Ramos (cell line): ENCODE measurements around the gene MAML3.

ENCODE experiments used
- in situ Hi-C: fragments of 300-500 bp; cut with MboI; formaldehyde crosslinking; loops from one replicate; pipeline ENCODE4 v1.14.3; 2022; ENCODE audit warnings: low sequenced_read_pairs; ENCODE audit not compliant: unreplicated experiment

MAML3 gene

GRCh38 chr4:139887962-139888735 lies 265.8 kb downstream of the MAML3 start:
- in situ Hi-C loops = no loop called here

DNA sequence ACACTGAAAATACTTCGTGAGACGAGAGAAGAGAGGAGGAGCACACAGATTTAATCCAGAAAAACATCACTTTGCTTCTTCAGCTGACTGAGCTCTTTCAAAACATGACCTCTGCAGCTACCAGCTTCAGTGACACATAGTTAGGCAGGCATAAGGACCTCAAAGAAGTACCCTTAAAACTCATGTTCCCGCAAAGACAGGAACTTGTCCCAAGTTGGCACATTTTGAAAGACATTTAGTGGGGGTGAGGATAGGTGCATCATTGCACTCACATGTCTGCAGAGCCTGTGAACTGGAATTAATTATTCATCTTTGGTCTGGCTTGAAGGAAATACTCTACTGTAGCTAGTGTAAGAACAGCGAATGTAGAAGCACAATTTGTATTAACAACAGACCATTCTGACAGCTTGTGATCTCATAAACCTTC lies 266.6 kb downstream of the MAML3 start:
- in situ Hi-C loops = no loop called here

DNA sequence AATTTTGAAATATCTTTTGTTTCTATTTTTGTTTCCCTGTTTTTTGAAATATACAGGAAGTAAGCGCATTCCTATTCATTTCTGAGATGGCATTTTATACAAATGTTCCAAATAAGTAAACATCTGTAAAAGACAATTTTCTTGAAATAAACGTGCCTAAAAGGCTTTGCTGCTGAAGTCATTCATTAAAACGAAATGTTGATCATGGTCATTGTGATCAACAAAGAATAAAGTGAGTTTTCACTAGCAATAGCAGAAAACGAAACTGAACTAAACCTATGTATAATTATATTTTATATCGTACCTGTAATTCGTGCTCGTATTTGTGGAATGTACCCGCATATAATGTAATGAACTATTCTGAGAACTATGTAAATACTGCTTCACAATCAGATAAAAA lies 267.2 kb downstream of the MAML3 start:
- in situ Hi-C loops = no loop called here

DNA sequence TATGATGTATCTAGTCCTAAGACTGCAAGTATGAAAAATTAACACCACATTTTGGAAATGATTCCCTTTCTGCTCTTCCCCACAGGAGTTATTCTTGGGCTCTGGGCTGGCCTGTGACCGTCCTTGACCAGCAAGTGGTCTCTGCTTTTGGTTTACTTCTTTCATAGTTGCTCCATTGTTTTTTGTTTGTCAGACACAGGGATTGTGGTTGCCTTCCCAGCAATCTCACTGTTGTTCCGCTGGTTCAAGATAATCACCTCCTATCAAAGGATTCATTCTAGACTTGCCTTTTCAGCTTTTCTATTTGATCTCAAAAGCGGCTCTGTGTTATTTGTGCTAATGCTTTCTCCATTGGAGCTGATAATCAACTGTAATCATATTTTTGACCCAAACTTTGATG lies 269.5 kb downstream of the MAML3 start:
- in situ Hi-C loops = no loop called here

GRCh38 chr4:139880841-139881240 lies 273.1 kb downstream of the MAML3 start:
- in situ Hi-C loops = no loop called here

DNA sequence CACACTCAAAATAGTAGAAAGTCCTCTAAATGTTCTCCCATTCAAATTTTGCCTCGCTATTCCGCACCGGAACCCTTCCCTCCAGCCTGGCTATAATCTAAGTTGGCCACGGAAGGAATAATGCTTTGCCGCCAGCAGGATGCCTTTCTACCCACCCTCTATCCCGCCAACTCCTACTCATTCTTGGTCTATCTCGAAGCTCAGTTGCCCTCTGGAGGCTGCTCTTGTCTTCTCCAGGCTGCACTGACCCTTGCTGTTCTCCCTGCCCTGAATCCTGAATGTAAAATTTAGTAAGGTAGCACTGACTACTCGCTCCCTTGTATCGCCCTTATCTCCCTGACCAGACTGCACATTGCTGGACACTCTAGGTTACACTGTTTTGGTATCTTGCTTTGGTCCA lies 275.9 kb downstream of the MAML3 start:
- in situ Hi-C loops = no loop called here

GRCh38 chr4:139876337-139876941 lies 277.5 kb downstream of the MAML3 start:
- in situ Hi-C loops = no loop called here

DNA sequence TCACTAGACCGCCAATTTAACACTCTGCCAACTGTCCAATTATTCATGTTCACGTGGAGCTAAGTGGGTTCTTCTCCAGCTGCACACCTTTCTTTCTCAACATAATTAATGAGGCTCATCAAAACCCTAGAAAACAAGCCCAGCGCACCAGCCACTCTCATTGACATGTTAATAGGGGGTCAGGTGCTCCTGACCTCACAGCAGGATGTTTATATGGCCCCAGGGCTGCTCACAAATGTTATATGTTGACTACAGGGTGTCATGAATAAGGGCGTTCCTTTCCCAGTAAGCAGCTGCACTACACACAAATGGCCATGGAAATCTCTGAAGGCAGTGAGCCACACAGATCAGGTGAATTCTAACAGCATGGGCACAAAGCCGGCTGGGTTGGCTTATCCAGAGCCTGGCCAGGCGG lies 278.6 kb downstream of the MAML3 start:
- in situ Hi-C loops = no loop called here

- in situ Hi-C loops = no loop called here
Observed at GRCh38 chr4:139873111-139873860, 280.7 kb downstream of the MAML3 start.

GRCh38 chr4:139872274-139872673 lies 281.7 kb downstream of the MAML3 start:
- in situ Hi-C loops = no loop called here

- in situ Hi-C loops = no loop called here
Observed at GRCh38 chr4:139869810-139870209, 284.2 kb downstream of the MAML3 start.

DNA sequence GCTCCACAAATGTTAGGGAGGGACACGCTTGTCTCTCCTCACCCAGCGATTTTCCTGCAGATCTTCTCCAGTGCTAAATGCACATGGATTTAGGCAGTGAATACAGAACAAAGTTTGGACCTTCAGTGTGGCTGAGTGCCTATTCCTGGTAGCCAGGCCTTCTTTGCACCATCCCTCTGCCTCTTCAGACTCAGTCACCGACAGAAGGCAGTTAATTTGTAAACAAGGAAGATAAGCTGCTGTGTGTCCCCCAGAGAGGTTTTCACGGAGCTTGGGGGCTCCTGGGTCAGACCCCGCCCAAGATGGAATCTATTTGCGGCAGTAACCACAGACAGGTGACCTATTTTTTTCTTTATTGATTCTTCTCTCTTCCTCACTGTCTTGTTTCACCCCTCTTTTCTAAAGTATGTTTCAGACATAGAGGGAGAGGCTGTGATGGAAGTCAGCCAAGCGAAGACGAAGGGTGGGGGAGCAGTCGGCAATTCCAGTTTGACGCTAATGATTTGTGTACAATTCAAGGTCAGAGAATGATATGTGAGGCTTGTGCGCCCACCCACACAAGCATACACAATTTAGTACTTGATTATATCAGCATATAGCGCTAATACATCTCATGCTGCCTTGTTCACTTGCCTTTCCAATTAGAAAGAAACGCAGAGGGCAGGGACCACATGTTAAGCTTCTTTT lies 287.6 kb downstream of the MAML3 start:
- in situ Hi-C loops = no loop called here

DNA sequence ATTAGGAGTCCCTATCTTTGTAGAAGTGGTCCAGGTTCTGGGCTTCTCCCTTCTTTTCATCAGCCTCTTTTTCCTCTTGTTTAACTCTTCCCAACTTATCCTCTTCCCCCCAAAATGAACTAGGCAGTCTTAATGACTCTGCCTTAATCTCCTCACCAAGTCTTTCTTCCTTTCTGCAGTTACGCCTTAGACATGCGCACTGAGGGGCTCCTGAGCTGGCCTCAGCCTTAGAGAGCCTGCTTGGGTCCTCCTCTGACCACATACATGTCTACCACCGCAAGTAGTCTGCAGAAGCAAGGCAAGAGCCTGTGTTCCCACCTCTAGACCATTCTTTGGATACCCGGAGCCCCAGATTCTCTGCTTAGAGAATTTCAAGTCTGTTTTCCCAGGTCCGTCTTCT lies 288.4 kb downstream of the MAML3 start:
- in situ Hi-C loops = no loop called here

GRCh38 chr4:139863531-139863930 lies 290.5 kb downstream of the MAML3 start:
- in situ Hi-C loops = no loop called here

- in situ Hi-C loops = no loop called here
Observed at GRCh38 chr4:139861471-139861870, 292.5 kb downstream of the MAML3 start.

DNA sequence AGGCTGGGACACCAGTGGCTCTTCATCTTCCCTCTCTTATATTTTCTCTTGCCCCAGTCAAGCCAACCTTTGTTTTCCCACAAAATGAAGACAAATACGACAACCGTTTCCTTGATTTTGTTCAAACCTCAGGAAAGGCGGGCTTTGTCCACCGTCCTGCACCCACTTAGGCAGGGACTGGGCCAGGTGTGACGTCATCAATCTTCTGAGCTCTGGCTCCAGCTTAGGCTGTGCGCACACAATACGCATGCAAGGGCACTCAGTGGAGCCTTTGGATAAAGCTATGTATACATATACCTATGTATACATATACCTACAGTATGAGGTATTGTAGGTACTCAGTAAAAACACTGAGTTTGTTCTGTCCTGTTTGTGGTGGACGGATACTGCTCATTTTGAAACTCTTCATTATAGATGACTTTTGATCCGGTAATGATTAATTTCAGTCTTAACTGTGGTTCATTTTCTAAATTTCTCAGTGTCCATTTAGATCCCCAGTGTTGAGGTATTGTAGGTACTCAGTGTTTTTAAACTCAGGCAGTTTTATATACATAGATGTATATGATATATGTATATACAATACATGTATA lies 293.5 kb downstream of the MAML3 start:
- in situ Hi-C loops = no loop called here

DNA sequence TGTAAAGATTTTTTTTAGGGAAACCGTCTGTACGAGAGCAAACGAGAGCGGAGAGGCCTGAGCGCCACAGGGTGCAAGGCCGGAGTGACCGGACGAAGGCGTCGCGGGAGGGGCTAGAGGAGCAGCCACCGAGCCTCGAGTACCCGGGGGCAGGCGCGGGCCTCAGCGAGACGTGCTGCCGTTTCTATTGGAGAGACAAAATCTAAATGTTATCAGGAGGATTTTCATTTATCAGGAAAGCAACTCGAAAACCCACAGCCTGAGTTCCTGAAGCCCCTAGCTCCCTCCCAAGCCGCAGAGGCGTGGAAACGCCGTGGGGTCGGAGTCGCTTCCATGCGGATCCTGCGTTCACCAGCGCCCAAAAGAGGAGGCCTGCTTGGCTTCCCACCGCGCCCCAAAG lies 294.1 kb downstream of the MAML3 start:
- in situ Hi-C loops = no loop called here

GRCh38 chr4:139858436-139859205 lies 295.4 kb downstream of the MAML3 start:
- in situ Hi-C loops = no loop called here

DNA sequence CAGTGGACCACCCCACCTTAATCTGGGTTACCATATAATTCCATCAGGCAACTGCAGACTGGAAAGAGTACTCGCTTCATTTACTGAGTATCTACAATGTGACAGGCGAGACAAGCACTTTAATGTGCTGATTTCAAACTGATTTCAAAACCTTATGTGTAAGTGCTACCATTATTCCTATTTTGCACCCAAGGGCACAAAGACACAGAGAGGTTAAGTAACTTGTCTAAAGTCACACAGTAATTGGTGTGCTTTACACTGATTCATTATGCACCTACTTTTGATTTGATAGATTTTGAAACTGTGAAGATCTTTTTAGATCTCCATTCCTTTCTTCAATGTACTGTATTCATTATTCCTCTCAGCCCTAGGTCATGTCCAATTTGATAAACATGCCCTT lies 296.0 kb downstream of the MAML3 start:
- in situ Hi-C loops = no loop called here

DNA sequence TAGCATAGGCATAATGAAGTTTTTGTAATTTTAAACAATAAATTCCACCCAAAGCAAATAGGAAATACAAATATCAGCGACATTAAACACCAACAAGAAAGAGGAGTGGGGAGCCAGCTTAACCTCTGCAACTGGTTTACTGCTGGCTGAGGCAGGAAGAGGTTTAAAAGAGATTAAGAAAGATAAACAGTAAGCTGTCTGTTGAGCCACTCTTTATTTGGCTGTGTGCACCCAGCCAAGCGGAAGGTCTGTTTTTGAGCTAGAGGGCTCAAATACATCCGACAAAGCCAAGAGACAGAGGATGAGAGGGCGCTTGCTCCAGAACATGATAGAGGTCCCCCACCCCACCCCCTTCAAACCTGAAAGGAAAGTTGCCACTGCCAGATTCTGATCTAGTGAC lies 297.0 kb downstream of the MAML3 start:
- in situ Hi-C loops = no loop called here
